Endothelial cell of umbilical vein (primary cell): ENCODE data around the gene PUS1. TPM values are rescaled to one million over a fixed set of nuclear protein-coding genes. Genes with fewer than 3 reads are reported as not detected.

Experiments
- BruUV-seq: library from RNA; stranded (reverse); fragments of 400-500 nt; replicated peaks from 2 replicates; lab custom pipeline; 2021; lab: Mats Ljungman, UMichigan
- CTCF ChIA-PET: fragments of 300-600, 350-600 bp; sonication (Branson Sonifier 250); formaldehyde crosslinking; loops from one replicate; lab custom pipeline; 2021; ENCODE audit warnings: antibody characterized with exemption, inconsistent platforms; lab: Charles Lee
- POLR2A ChIA-PET: fragments of 300-600, 350-600 bp; sonication (Branson Sonifier 250); formaldehyde crosslinking; loops from one replicate; lab custom pipeline; 2021; ENCODE audit warnings: antibody characterized with exemption, inconsistent platforms; lab: Charles Lee
- DNase-seq: peaks from one replicate; pipeline ENCODE4 v3.0.0-alpha.2; 2011; ENCODE audit warnings: low read depth, low spot score
- FAIRE-seq: peaks from 2 replicates; lab custom pipeline; 2011; peaks lifted over from hg19 to GRCh38; lab: Jason Lieb, UNC
- H2AFZ ChIP-seq: 2 replicates; pipeline ENCODE4 v1.6.0; 2012; ENCODE audit warnings: low read depth, low read length, control low read depth, inconsistent platforms
- H3K27ac ChIP-seq: 2 replicates; pipeline ENCODE4 v1.5.1; 2011; ENCODE audit warnings: low read depth, mild to moderate bottlenecking, control low read depth, low read length, moderate library complexity; ENCODE audit not compliant: insufficient read depth
- H3K27me3 ChIP-seq, 2 experiments: 2 replicates each; pipeline versions ENCODE4 v1.6.0 to v1.6.1; 2011; ENCODE audit warnings: low read length in 2 of 2, mixed read lengths in 1 of 2; ENCODE audit not compliant: control insufficient read depth in 2 of 2, insufficient read depth in 2 of 2
- H3K36me3 ChIP-seq, 2 experiments: 2 replicates in 1 of 2; 3 replicates in 1 of 2; pipeline ENCODE4 v1.5.1; 2011; ENCODE audit warnings: low read length in 2 of 2, mild to moderate bottlenecking in 1 of 2, moderate library complexity in 1 of 2; ENCODE audit not compliant: control insufficient read depth in 2 of 2, insufficient read depth in 2 of 2; ENCODE audit errors: extremely low read depth in 1 of 2
- H3K4me1 ChIP-seq: 3 replicates; pipeline ENCODE4 v1.5.1; 2011; ENCODE audit warnings: mild to moderate bottlenecking, low read length; ENCODE audit not compliant: control insufficient read depth, insufficient read depth; ENCODE audit errors: extremely low read depth
- H3K4me2 ChIP-seq: 2 replicates; pipeline ENCODE4 v1.6.1; 2011; ENCODE audit warnings: low read length, control low read depth, mixed read lengths; ENCODE audit not compliant: insufficient read depth
- H3K4me3 ChIP-seq, 3 experiments: fragments of 200-600 bp in 1 of 3; sonication (generic), shearing (Covaris generic) in 1 of 3; replicated peaks in 1 of 3; 2 replicates each; pipeline ENCODE4 v1.5.1; 2011 to 2016; ENCODE audit warnings: control low read depth in 3 of 3, low read length in 3 of 3, mild to moderate bottlenecking in 2 of 3, inconsistent platforms in 1 of 3, low read depth in 1 of 3, moderate library complexity in 1 of 3; ENCODE audit not compliant: insufficient read depth in 1 of 3
- H3K79me2 ChIP-seq: 2 replicates; pipeline ENCODE4 v1.6.0; 2012; ENCODE audit warnings: low read length, inconsistent platforms; ENCODE audit not compliant: control insufficient read depth, insufficient read depth
- H3K9ac ChIP-seq: replicated peaks from 2 replicates; pipeline ENCODE3; 2011; ENCODE audit warnings: low read length, control low read depth; ENCODE audit not compliant: insufficient read depth; ENCODE audit errors: extremely low read depth
- H3K9me1 ChIP-seq: replicated peaks from 3 replicates; pipeline ENCODE4 v1.6.0; 2011; ENCODE audit warnings: mild to moderate bottlenecking, low read length; ENCODE audit not compliant: control insufficient read depth, insufficient read depth; ENCODE audit errors: extremely low read depth
- H3K9me3 ChIP-seq: replicated peaks from 2 replicates; pipeline ENCODE4 v1.5.1; 2012; ENCODE audit warnings: low read length, inconsistent platforms; ENCODE audit not compliant: control insufficient read depth, insufficient read depth
- H4K20me1 ChIP-seq: replicated peaks from 2 replicates; pipeline ENCODE3; 2011; ENCODE audit warnings: mild to moderate bottlenecking, low read length; ENCODE audit not compliant: control insufficient read depth, insufficient read depth; ENCODE audit errors: extremely low read depth
- CTCF ChIP-seq, 2 donors: IDR thresholded peaks; 1 replicate in 1 of 2; 2 replicates in 1 of 2; pipeline ENCODE4 v1.5.1; 2011; ENCODE audit warnings: low read length in 2 of 2, mild to moderate bottlenecking in 2 of 2, moderate library complexity in 2 of 2, control low read depth in 1 of 2, inconsistent platforms in 1 of 2, low read depth in 1 of 2; ENCODE audit not compliant: insufficient read depth in 1 of 2; ENCODE audit errors: extremely low read depth in 1 of 2
- EZH2 ChIP-seq: IDR thresholded peaks from 2 replicates; pipeline ENCODE4 v1.6.1; 2012; ENCODE audit warnings: borderline replicate concordance, low read depth, mild to moderate bottlenecking, moderate library complexity, low read length, inconsistent platforms; ENCODE audit not compliant: severe bottlenecking
- FOS ChIP-seq: IDR thresholded peaks from 2 replicates; pipeline ENCODE4 v1.6.1; 2011; ENCODE audit warnings: mild to moderate bottlenecking, low read length, moderate library complexity, borderline replicate concordance; ENCODE audit not compliant: insufficient read depth
- GATA2 ChIP-seq: IDR thresholded peaks from 2 replicates; pipeline ENCODE4 v1.7.0; 2011; ENCODE audit warnings: low read depth, mild to moderate bottlenecking, moderate library complexity, mixed read lengths, low read length; ENCODE audit not compliant: insufficient read length, insufficient read depth
- JUN ChIP-seq: IDR thresholded peaks from 2 replicates; pipeline ENCODE4 v1.6.1; 2011; ENCODE audit warnings: borderline replicate concordance, low read depth; ENCODE audit not compliant: insufficient read length, insufficient read depth
- MYC ChIP-seq: IDR thresholded peaks from one replicate; pipeline ENCODE4 v1.6.1; 2011; ENCODE audit warnings: mild to moderate bottlenecking, low read depth, low read length
- POLR2A ChIP-seq: IDR thresholded peaks from 2 replicates; pipeline ENCODE4 v1.6.1; 2012; ENCODE audit warnings: low read depth, mild to moderate bottlenecking, control low read depth, low read length
- POLR2AphosphoS5 ChIP-seq: IDR thresholded peaks from 2 replicates; pipeline ENCODE4 v1.6.1; 2012; ENCODE audit warnings: low read depth, mild to moderate bottlenecking, control low read depth, low read length, moderate library complexity; ENCODE audit not compliant: insufficient read depth
- dilution Hi-C: fragments of 300-500 bp; cut with MboI; formaldehyde crosslinking; loops from one replicate; pipeline ENCODE4 v1.15.0; 2019; ENCODE audit warnings: low sequenced_read_pairs; ENCODE audit not compliant: extremely low pct_ligation_motif_present
- intact Hi-C: fragments of 100-400 bp; cut with micrococcal nuclease; formaldehyde crosslinking; loops from one replicate; pipeline ENCODE4 v1.10.0; 2022
- polyA plus RNA-seq, 4 experiments: library from polyadenylated mRNA; depleted of rRNA in 3 of 4; stranded (reverse) in 3 of 4; unstranded in 1 of 4; fragments of >200 nt; gene quantifications; 2 replicates each; pipeline versions ENCODE4 v1.2.1 to v1.2.3, GENCODE V29; 2011 to 2012; ENCODE audit warnings: missing spikeins in 1 of 4
- total RNA-seq: library from RNA; stranded (reverse); gene quantifications from 2 replicates; pipeline ENCODE4 v1.2.3, GENCODE V29; 2021
- TF ChIP-seq, protein P1 (sequence below): IDR thresholded peaks from 2 replicates; pipeline ENCODE4 v1.6.1; 2011; ENCODE audit not compliant: insufficient read depth, insufficient read length

Gene PUS1
- total and polyA plus RNA-seq, 2 donors (not counting 3 experiments of a cell fraction or from before 2014, with no cell fraction given), result 33.9 to 52.2 TPM

DNA sequence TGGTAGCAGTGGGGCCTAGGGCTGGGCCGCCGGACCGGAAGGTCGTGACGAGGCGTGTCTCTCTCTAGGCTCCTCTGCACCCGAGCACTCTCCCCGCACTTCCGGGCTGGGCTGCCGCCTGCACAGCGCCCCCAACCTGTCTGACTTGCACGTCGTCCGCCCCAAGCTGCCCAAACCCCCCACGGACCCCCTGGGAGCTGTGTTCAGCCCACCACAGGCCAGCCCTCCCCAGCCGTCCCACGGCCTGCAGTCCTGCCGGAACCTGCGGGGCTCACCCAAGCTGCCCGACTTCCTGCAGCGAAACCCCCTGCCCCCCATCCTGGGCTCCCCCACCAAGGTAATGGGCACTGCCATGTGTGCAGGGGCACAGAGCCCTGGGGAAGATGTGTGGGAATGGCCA, 13.3 kb upstream of the PUS1 start:
- intact Hi-C loops, result no loop called here
- POLR2A ChIA-PET, result no interaction called here
- H3K9me3 ChIP-seq, result no peaks in the 10 kb centered on the region
- H3K4me2 ChIP-seq, result no peak overlapping the region
- DNase-seq, result no peak
- dilution Hi-C loops, result no loop called here
- no peaks in the 10 kb centered on the region for H3K27me3 ChIP-seq
- no peak for TF ChIP-seq POLR2A
- no peak for TF ChIP-seq CTCF (IDR thresholded peaks at IDR 0.05; ENCODE audit: extremely low read depth in 1 of 2, insufficient read depth in 1 of 2, low read depth in 1 of 2, low read length in 2 of 2)
- no peak for TF ChIP-seq POLR2AphosphoS5
- TF ChIP-seq JUN, result no peak
- TF ChIP-seq, protein P1, sequence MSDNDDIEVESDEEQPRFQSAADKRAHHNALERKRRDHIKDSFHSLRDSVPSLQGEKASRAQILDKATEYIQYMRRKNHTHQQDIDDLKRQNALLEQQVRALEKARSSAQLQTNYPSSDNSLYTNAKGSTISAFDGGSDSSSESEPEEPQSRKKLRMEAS, result no peak
- no peak for TF ChIP-seq GATA2
- TF ChIP-seq FOS, result no peak
- TF ChIP-seq EZH2, result no peak
- no peak for TF ChIP-seq MYC
- no peak overlapping the region for H3K9ac ChIP-seq
- FAIRE-seq, result no peak
- no peak overlapping the region for H2AFZ ChIP-seq
- H3K4me3 ChIP-seq, result no peak overlapping the region
- H3K36me3 ChIP-seq, result peaks cover 7 to 53% of the 10 kb centered on the region in 2 experiments
- BruUV-seq, result TSS peak; percentile 27
- no peaks in the 10 kb centered on the region for H4K20me1 ChIP-seq
- CTCF ChIA-PET, result interaction anchor here (0.9 kb wide), 1 partner anchor 54 kb away, joined by 3 read pairs; no protein-coding TSS in a partner anchor
- no peaks in the 10 kb centered on the region for H3K9me1 ChIP-seq
- H3K4me1 ChIP-seq, result peaks cover 12% of the 10 kb centered on the region
- no peak overlapping the region for H3K27ac ChIP-seq
- no peaks in the 10 kb centered on the region for H3K79me2 ChIP-seq
